HCT116 (cell line): ENCODE data around the gene UBL5. TPM values are rescaled to one million over a fixed set of nuclear protein-coding genes. Genes with fewer than 3 reads are reported as not detected.

Experiments used
- ATAC-seq: fragments of 200-7000 bp; cut with Tn5 transposase; 2 replicates; pipeline ENCODE4 v1.9.1; 2020; ENCODE audit warnings: mild to moderate bottlenecking, moderate library complexity
- BruUV-seq: library from RNA; stranded (reverse); fragments of 400-500 nt; replicated peaks from 2 replicates; lab custom pipeline; 2021; lab: Mats Ljungman, UMichigan
- CTCF ChIA-PET: fragments of 300-600 bp; sonication (Branson Sonifier 250); formaldehyde crosslinking; loops from one replicate; lab custom pipeline; 2021; ENCODE audit warnings: antibody characterized with exemption; lab: Charles Lee
- POLR2A ChIA-PET: fragments of 300-600, 350-600 bp; sonication (Branson Sonifier 250); formaldehyde crosslinking; loops from one replicate; lab custom pipeline; 2021; ENCODE audit warnings: antibody characterized with exemption; lab: Charles Lee
- RAD21 ChIA-PET, 2 experiments: fragments of 300-600 bp; sonication (Branson Sonifier 250); formaldehyde crosslinking; loops; one replicate each; lab custom pipeline; 2023; ENCODE audit warnings: low total read pairs in 2 of 2; ENCODE audit not compliant: uncharacterized antibody in 2 of 2, unreplicated experiment in 2 of 2, low non-redundant PET in 1 of 2; lab: Charles Lee
- DNase-seq: peaks from one replicate; pipeline ENCODE4 v3.0.0-alpha.2; 2010; ENCODE audit warnings: low read depth, low spot score
- H2AFZ ChIP-seq: fragments of 200-600 bp; shearing (Covaris generic), sonication (generic); 2 replicates; pipeline ENCODE4 v1.6.1; 2017; ENCODE audit warnings: low read depth, mixed run types, mixed read lengths, antibody characterized with exemption, low read length; ENCODE audit not compliant: poor library complexity, severe bottlenecking
- H3K27ac ChIP-seq: 2 replicates; pipeline ENCODE4 v1.5.1; 2012; ENCODE audit warnings: low read depth, low read length
- H3K27me3 ChIP-seq: fragments of 200-600 bp; sonication (generic); 2 replicates; pipeline ENCODE4 v1.6.1; 2016; ENCODE audit warnings: mixed run types, low read length, mixed read lengths; ENCODE audit not compliant: insufficient read depth
- H3K36me3 ChIP-seq, 2 experiments: fragments of 200-500 bp in 1 of 2; fragments of 200-600 bp in 1 of 2; sonication (Bioruptor generic) in 1 of 2; sonication (generic) in 1 of 2; 2 replicates each; pipeline versions ENCODE4 v1.5.1 to v1.6.1; 2014 to 2016; ENCODE audit warnings: low read length in 2 of 2, inconsistent platforms in 1 of 2, mixed read lengths in 1 of 2, mixed run types in 1 of 2; ENCODE audit not compliant: insufficient read depth in 2 of 2, control insufficient read depth in 1 of 2
- H3K4me1 ChIP-seq, 2 experiments: fragments of 200-600 bp in 1 of 2; sonication (generic) in 1 of 2; 2 replicates each; pipeline versions ENCODE4 v1.5.1 to v1.6.1; 2012 to 2017; ENCODE audit warnings: low read length in 2 of 2, inconsistent platforms in 1 of 2, mild to moderate bottlenecking in 1 of 2, mixed read lengths in 1 of 2, mixed run types in 1 of 2, moderate library complexity in 1 of 2; ENCODE audit not compliant: insufficient read depth in 2 of 2, control insufficient read depth in 1 of 2
- H3K4me2 ChIP-seq: fragments of 200-600 bp; sonication (generic); 2 replicates; pipeline ENCODE4 v1.6.1; 2017; ENCODE audit warnings: mixed run types, low read length, mixed read lengths
- H3K4me3 ChIP-seq, 2 experiments: fragments of 200-600 bp in 1 of 2; sonication (generic) in 1 of 2; replicated peaks in 1 of 2; 2 replicates each; pipeline ENCODE4 v1.5.1; 2011 to 2016; ENCODE audit warnings: low read length in 2 of 2, control low read depth in 1 of 2, low read depth in 1 of 2, mild to moderate bottlenecking in 1 of 2, mixed read lengths in 1 of 2, mixed run types in 1 of 2
- H3K79me2 ChIP-seq: fragments of 200-600 bp; sonication (generic); 2 replicates; pipeline ENCODE4 v1.6.1; 2017; ENCODE audit warnings: mild to moderate bottlenecking, mixed run types, low read length, moderate library complexity, mixed read lengths; ENCODE audit not compliant: insufficient read depth
- H3K9ac ChIP-seq: fragments of 200-600 bp; sonication (generic); 2 replicates; pipeline ENCODE4 v1.6.1; 2016; ENCODE audit warnings: low read length, mixed read lengths
- H3K9me2 ChIP-seq: fragments of 200-600 bp; sonication (generic), shearing (Covaris generic); 2 replicates; pipeline ENCODE4 v1.6.1; 2017; ENCODE audit warnings: mixed run types, mild to moderate bottlenecking, moderate library complexity; ENCODE audit not compliant: insufficient read depth
- H3K9me3 ChIP-seq, 2 experiments: fragments of 200-500 bp in 1 of 2; fragments of 200-600 bp in 1 of 2; sonication (Bioruptor generic) in 1 of 2; sonication (generic) in 1 of 2; 2 replicates each; pipeline ENCODE4 v1.6.1; 2014 to 2017; ENCODE audit warnings: low read length in 2 of 2, mixed read lengths in 2 of 2, inconsistent platforms in 1 of 2, low read depth in 1 of 2, mild to moderate bottlenecking in 1 of 2, mixed run types in 1 of 2, moderate library complexity in 1 of 2; ENCODE audit not compliant: control insufficient read depth in 1 of 2, insufficient read depth in 1 of 2
- H4K20me1 ChIP-seq: fragments of 200-600 bp; sonication (generic), shearing (Covaris generic); 2 replicates; pipeline ENCODE4 v1.6.1; 2017; ENCODE audit warnings: mixed run types, mild to moderate bottlenecking, moderate library complexity; ENCODE audit not compliant: insufficient read depth
- ELF1 ChIP-seq: IDR thresholded peaks from 2 replicates; pipeline ENCODE4 v1.6.1; 2012; ENCODE audit warnings: low read depth, borderline replicate concordance
- EZH2phosphoT487 ChIP-seq: fragments of 200-600 bp; IDR thresholded peaks from 2 replicates; pipeline ENCODE4 v1.6.1; 2018; ENCODE audit warnings: antibody characterized with exemption, borderline replicate concordance
- FOSL1 ChIP-seq: IDR thresholded peaks from 2 replicates; pipeline ENCODE4 v1.6.1; 2012; ENCODE audit warnings: low read depth
- RAD21 ChIP-seq: IDR thresholded peaks from 2 replicates; pipeline ENCODE4 v1.6.1; 2012; ENCODE audit warnings: low read depth, mild to moderate bottlenecking
- SP1 ChIP-seq: IDR thresholded peaks from 2 replicates; pipeline ENCODE4 v1.6.1; 2012; ENCODE audit warnings: low read depth
- ZFX ChIP-seq: fragments of 450-650 bp; IDR thresholded peaks from 2 replicates; pipeline ENCODE4 v1.6.1; 2017
- intact Hi-C: fragments of 100-400 bp; cut with micrococcal nuclease; formaldehyde crosslinking; loops from 2 replicates; pipeline ENCODE4 v1.10.0; 2022
- total RNA-seq: library from RNA; stranded (reverse); gene quantifications from one replicate; pipeline ENCODE4 v1.2.1, GENCODE V29; 2021; ENCODE audit not compliant: unreplicated experiment
- TF ChIP-seq, protein P1 (sequence below): IDR thresholded peaks from 2 replicates; pipeline ENCODE4 v1.6.1; 2012

Gene UBL5
- total RNA-seq, 1 experiment from 2014 or later, result 335 TPM

DNA sequence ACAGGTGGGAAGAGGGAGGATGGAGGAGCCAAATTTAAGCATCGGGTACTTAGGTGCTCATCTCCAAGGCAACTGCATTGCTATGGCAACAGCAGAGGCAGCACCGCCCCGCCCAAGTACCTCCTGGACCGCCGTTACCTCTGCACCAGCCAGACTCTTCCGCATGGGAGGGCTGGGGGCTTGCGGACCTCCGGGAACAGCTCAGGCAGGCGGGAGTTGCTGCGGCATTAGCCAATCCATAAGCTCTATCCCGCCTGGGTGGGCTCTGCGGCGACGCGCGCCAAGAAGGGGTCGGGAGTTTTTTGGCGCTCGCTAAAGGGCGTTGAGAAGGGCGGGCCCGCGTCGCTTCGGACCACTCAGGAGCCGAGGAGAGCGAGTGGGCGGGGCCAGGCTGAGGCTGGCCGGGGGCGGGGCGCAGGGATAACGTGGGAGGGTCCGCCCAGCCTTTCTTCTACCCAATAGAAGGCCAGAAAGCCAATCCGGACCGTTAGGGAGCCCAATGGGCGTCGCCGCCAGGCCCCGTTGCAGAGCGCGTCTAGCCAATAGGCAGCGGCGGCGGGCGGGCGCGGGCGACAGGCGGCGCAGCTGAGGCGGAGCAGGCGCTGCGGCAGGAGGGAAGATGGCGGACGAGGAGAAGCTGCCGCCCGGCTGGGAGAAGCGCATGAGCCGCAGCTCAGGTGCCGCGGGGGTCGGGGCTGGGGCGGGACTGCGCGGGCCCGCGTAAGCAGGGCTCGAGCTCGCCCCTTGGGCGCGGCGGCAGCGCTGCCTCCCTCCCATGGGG, 7.2 kb downstream of the UBL5 start, which contains the start of gene PIN1 (continued):
- TF ChIP-seq, protein P1, sequence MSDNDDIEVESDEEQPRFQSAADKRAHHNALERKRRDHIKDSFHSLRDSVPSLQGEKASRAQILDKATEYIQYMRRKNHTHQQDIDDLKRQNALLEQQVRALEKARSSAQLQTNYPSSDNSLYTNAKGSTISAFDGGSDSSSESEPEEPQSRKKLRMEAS, result no peak
- no peak for TF ChIP-seq FOSL1
- TF ChIP-seq SP1, result peak; percentile 99
- no peak; the same call in 1 of the 2 replicates for TF ChIP-seq ELF1

DNA sequence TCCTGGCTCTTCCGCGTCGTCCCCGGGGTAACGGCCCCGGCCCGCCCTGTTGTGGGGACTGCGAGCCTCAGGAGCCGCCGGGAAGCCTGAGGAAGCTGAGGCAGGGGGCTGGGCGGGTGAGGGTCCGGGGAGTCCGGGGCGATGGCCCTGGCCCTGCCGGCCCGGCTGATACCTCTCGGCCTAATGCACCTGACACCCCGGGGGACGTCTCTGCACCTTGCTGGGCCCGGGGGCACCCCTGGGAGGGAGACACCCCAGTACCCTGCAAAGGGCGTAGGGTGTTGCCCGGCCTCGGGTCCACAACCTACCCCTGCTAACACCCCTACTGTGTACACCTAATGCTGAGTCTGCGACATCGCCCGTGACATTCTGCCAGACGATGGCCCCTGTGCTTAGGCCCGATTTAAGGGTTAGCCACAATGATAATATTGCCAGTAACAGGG, 7.8 kb downstream of the UBL5 start:
- Histone ChIP-seq H3K4me1 (peaks cover 4 to 18% of the 10 kb centered on the region in 2 experiments; a peak in 3 of 4 replicates), H2AFZ (no peak overlapping the region), H3K27ac (peak overlapping the region; percentile 56; the same call in 1 of the 2 replicates), H3K9me3 (no peaks in the 10 kb centered on the region), H3K4me2 (peak overlapping the region; percentile 97), H3K79me2 (peaks cover 31% of the 10 kb centered on the region), H3K9me2 (no peaks in the 10 kb centered on the region), H3K4me3 (peak overlapping the region; percentile 94 to 96), H3K36me3 (peaks cover 8 to 9% of the 10 kb centered on the region in 2 experiments; a peak in 3 of 4 replicates), H3K9ac (peak overlapping the region; percentile 76), H3K27me3 (no peaks in the 10 kb centered on the region), H4K20me1 (peaks cover 3% of the 10 kb centered on the region; the same call in 1 of the 2 replicates)
- ChIA-PET POLR2A (no interaction called here), CTCF (interaction anchor here (1.3 kb wide), 1 partner anchor 214 kb away, joined by 4 read pairs; no protein-coding TSS in a partner anchor), RAD21 (no interaction called here)
- no peak for DNase-seq
- BruUV-seq, result no TSS peak
- TF ChIP-seq EZH2phosphoT487, result no peak
- no peak for TF ChIP-seq RAD21
- peak; percentile 47; the same call in 1 of the 2 replicates for TF ChIP-seq ZFX
- peak; percentile 24 for ATAC-seq
- intact Hi-C loops, result loop anchor here (1.0 kb wide), 1 partner anchor 12 kb away; no protein-coding TSS in a partner anchor
